ENCODE measurements around the gene RASGRF2. TPM values are rescaled to one million over a fixed set of nuclear protein-coding genes. Genes with fewer than 3 reads are reported as not detected.

Gene RASGRF2
- total and polyA plus RNA-seq, 2 of the 8 experiments (the other 6 are each of a cell fraction or from before 2014, with no cell fraction given): 2.6 to 29.5 TPM

DNA sequence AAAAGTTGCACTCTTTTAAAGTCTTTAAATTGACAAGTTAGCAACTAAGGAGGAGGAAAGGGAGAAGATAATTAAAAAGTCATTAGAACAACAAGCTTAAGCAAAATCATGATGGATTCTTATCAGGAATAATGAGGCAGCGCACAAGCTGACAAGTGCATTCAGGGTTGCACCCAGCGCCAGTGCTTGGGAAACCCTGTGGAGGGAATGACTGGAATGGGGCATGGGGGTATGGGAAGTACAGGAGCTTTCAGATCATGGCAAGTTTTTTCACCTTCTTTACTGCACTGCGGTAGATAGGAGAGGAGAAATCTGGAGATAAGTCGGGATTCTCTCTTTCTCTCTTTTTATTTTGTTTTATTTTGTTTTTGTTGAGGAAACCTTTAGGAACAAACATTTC, 155.1 kb downstream of the RASGRF2 start:
- Histone ChIP-seq H4K20me1 (replicated peaks in 1 of 2; ENCODE audit: control insufficient read depth in 1 of 2, insufficient read depth in 2 of 2, low read length in 2 of 2) (no peaks in the 10 kb centered on the region), H3K56ac (replicated peaks; ENCODE audit: insufficient read length, low read depth, low read length) (no peak overlapping the region), H4K8ac (ENCODE audit: extremely low read depth, insufficient read depth, low read length) (no peak overlapping the region), H4K91ac (replicated peaks; ENCODE audit: insufficient read length, low read length) (no peak overlapping the region), H4K5ac (ENCODE audit: insufficient read length, low read depth, low read length) (no peak overlapping the region), H2BK15ac (ENCODE audit: low read length) (no peak overlapping the region), H2BK12ac (ENCODE audit: low read depth, low read length) (no peak overlapping the region), H3K14ac (ENCODE audit: insufficient read length) (no peak overlapping the region), H3K79me1 (ENCODE audit: low read depth, low read length) (no peaks in the 10 kb centered on the region), H3K23ac (ENCODE audit: insufficient read length) (no peak overlapping the region), H3K18ac (ENCODE audit: extremely low read depth, low read length) (no peak overlapping the region), H3K27ac (ENCODE audit: low read depth, low read length) (no peak overlapping the region), H2AFZ (ENCODE audit: low read length) (no peak overlapping the region), H2BK5ac (ENCODE audit: low read depth, low read length) (no peak overlapping the region), H2BK120ac (replicated peaks; ENCODE audit: low read depth, low read length) (no peak overlapping the region), H3K79me2 (ENCODE audit: control insufficient read depth in 1 of 2, insufficient read depth in 2 of 2, low read length in 2 of 2) (no peaks in the 10 kb centered on the region), H3K4me2 (ENCODE audit: insufficient read depth in 1 of 2, low read depth in 2 of 2, low read length in 2 of 2) (no peak overlapping the region), H3K36me3 (ENCODE audit: control insufficient read depth in 2 of 4, insufficient read depth in 4 of 4, low read length in 3 of 4) (no peaks in the 10 kb centered on the region), H2AK5ac (ENCODE audit: low read depth, low read length) (no peak overlapping the region), H3K9me3 (ENCODE audit: insufficient read depth in 2 of 2, low read depth in 1 of 2, low read length in 1 of 2) (no peaks in the 10 kb centered on the region), H2BK20ac (ENCODE audit: low read length) (no peak overlapping the region), H3K27me3 (replicated peaks in 1 of 4; ENCODE audit: control insufficient read depth in 3 of 4, extremely low read depth in 1 of 4, insufficient read depth in 3 of 4, low read length in 3 of 4) (no peaks in the 10 kb centered on the region), H3K4me3 (ENCODE audit: extremely low read depth in 1 of 4, insufficient read depth in 2 of 4, low read depth in 3 of 4, low read length in 4 of 4) (no peak overlapping the region), H3K9ac (replicated peaks in 1 of 4; ENCODE audit: extremely low read depth in 1 of 4, low read depth in 3 of 4, low read length in 3 of 4) (no peak overlapping the region), H3K4ac (replicated peaks; ENCODE audit: insufficient read length, low read depth, low read length) (no peak overlapping the region), H3K23me2 (ENCODE audit: low read depth, low read length) (no peaks in the 10 kb centered on the region), H3K4me1 (replicated peaks in 1 of 4; ENCODE audit: control insufficient read depth in 3 of 4, insufficient read depth in 4 of 4, low read length in 3 of 4) (peaks cover 0 to 2% (median 0%) of the 10 kb centered on the region in 4 experiments; a peak in 1 of 7 replicates)
- ChIA-PET POLR2A (ENCODE audit: partially characterized antibody) (no interaction called here), CTCF (ENCODE audit: partially characterized antibody) (interaction anchor here (0.7 to 2.1 kb wide), 4 partner anchors 8 to 403 kb away, joined by 3 to 9 read pairs (median 4); no protein-coding TSS in a partner anchor)
- DNase-seq (ENCODE audit: low read depth in 1 of 2, low spot score in 2 of 2) (no peak), FAIRE-seq (no peak)
- WGBS, 2 experiments (ENCODE audit: extremely low coverage in 1 of 2, insufficient coverage in 1 of 2, insufficient read length in 1 of 2, insufficient replicate concordance in 2 of 2, low coverage in 1 of 2, low lambda C conversion rate in 2 of 2, missing lambda C conversion rate in 1 of 2): 94% methylated on average over 4 of the region's 4 CpGs; no CpG with 5 or more reads in 1 of the 2 experiments
- no peak for TF ChIP-seq BACH1 (IDR thresholded peaks at IDR 0.05; ENCODE audit: low read length)
- no peak for TF ChIP-seq CREB1 (IDR thresholded peaks at IDR 0.05)
- no peak for TF ChIP-seq EZH2 (IDR thresholded peaks at IDR 0.05; ENCODE audit: low read depth, low read length, severe bottlenecking)
- no peak for TF ChIP-seq PHF8 (conservative IDR thresholded peaks at IDR 0.05; ENCODE audit: low read depth, low read length)
- TF ChIP-seq CEBPB (IDR thresholded peaks at IDR 0.05; ENCODE audit: low read depth, low read length): no peak
- no peak for TF ChIP-seq CHD2 (IDR thresholded peaks at IDR 0.05; ENCODE audit: low read length)
- TF ChIP-seq EP300 (IDR thresholded peaks at IDR 0.05; ENCODE audit: borderline replicate concordance in 1 of 2, low read depth in 2 of 2, low read length in 2 of 2): no peak
- TF ChIP-seq RXRA (IDR thresholded peaks at IDR 0.05; ENCODE audit: insufficient read depth, low read depth, low read length): no peak
- TF ChIP-seq TEAD4 (IDR thresholded peaks at IDR 0.05; ENCODE audit: low read depth, low read length): no peak
- TF ChIP-seq SP4 (IDR thresholded peaks at IDR 0.05; ENCODE audit: low read length): no peak
- TF ChIP-seq KDM1A (IDR thresholded peaks at IDR 0.05; ENCODE audit: borderline replicate concordance, low read length): no peak
- no peak for TF ChIP-seq RNF2 (IDR thresholded peaks at IDR 0.05; ENCODE audit: borderline replicate concordance, low read depth, low read length, missing control alignments, poor library complexity, severe bottlenecking)

Data from H1 (cell line).